IPS-15b (cell line): ENCODE results near the gene FAM83E.
"Not testable (repeated sequence)": the region's sequence is repeated elsewhere in the genome, so short reads cannot be mapped to it uniquely, and the experiment has no call there.

Experiments used
- H3K27me3 ChIP-seq: one replicate; pipeline ENCODE4 v1.6.1; 2013; ENCODE audit warnings: low read length; ENCODE audit not compliant: control insufficient read depth, insufficient read depth
- H3K36me3 ChIP-seq: one replicate; pipeline ENCODE4 v1.6.1; 2013; ENCODE audit warnings: low read length; ENCODE audit not compliant: control insufficient read depth, insufficient read depth
- H3K4me1 ChIP-seq: one replicate; pipeline ENCODE4 v1.6.1; 2013; ENCODE audit warnings: mild to moderate bottlenecking, low read length; ENCODE audit not compliant: control insufficient read depth, insufficient read depth
- H3K4me3 ChIP-seq: one replicate; pipeline ENCODE4 v1.5.1; 2013; ENCODE audit warnings: low read depth, low read length
- H3K9ac ChIP-seq: one replicate; pipeline ENCODE4 v1.6.1; 2013; ENCODE audit warnings: low read depth, mild to moderate bottlenecking, low read length
- H3K9me3 ChIP-seq: one replicate; pipeline ENCODE4 v1.6.1; 2013; ENCODE audit warnings: mild to moderate bottlenecking, low read length; ENCODE audit not compliant: control insufficient read depth, insufficient read depth

FAM83E gene

GRCh38 chr19:48578891-48579290 lies 36.0 kb downstream of the FAM83E start:
- Histone ChIP-seq H3K27me3 (no peaks in the 10 kb centered on the region), H3K4me1 (peaks cover 3% of the 10 kb centered on the region), H3K9ac (no peak overlapping the region), H3K4me3 (no peak overlapping the region), H3K36me3 (no peaks in the 10 kb centered on the region), H3K9me3 (no peaks in the 10 kb centered on the region)

GRCh38 chr19:48577908-48578307 lies 37.0 kb downstream of the FAM83E start:
- H3K9me3 ChIP-seq, H3K27me3 ChIP-seq, H3K9ac ChIP-seq, H3K4me3 ChIP-seq, H3K4me1 ChIP-seq, H3K36me3 ChIP-seq: not testable (repeated sequence)

GRCh38 chr19:48575931-48576622 lies 38.8 kb downstream of the FAM83E start:
- Histone ChIP-seq H3K27me3 (no peaks in the 10 kb centered on the region), H3K36me3 (no peaks in the 10 kb centered on the region), H3K4me1 (peaks cover 5% of the 10 kb centered on the region), H3K4me3 (no peak overlapping the region), H3K9ac (no peak overlapping the region), H3K9me3 (no peaks in the 10 kb centered on the region)

GRCh38 chr19:48573163-48573505 lies 41.7 kb downstream of the FAM83E start:
- Histone ChIP-seq H3K27me3 (no peaks in the 10 kb centered on the region), H3K4me3 (no peak overlapping the region), H3K36me3 (no peaks in the 10 kb centered on the region), H3K9ac (no peak overlapping the region), H3K4me1 (peaks cover 8% of the 10 kb centered on the region), H3K9me3 (no peaks in the 10 kb centered on the region)

GRCh38 chr19:48571378-48572162 lies 43.3 kb downstream of the FAM83E start:
- H3K36me3 ChIP-seq, result no peaks in the 10 kb centered on the region
- H3K9ac ChIP-seq, result no peak overlapping the region
- H3K4me1 ChIP-seq, result peaks cover 8% of the 10 kb centered on the region
- no peaks in the 10 kb centered on the region for H3K27me3 ChIP-seq
- H3K9me3 ChIP-seq, result no peaks in the 10 kb centered on the region
- H3K4me3 ChIP-seq, result no peak overlapping the region

GRCh38 chr19:48569814-48570213 lies 45.1 kb downstream of the FAM83E start:
- Histone ChIP-seq H3K9me3 (no peaks in the 10 kb centered on the region), H3K27me3 (no peaks in the 10 kb centered on the region), H3K4me1 (peaks cover 8% of the 10 kb centered on the region), H3K4me3 (no peak overlapping the region), H3K9ac (no peak overlapping the region), H3K36me3 (no peaks in the 10 kb centered on the region)

- Histone ChIP-seq H3K4me3 (peak overlapping the region; percentile 43), H3K9ac (peak overlapping the region; percentile 54), H3K4me1 (peaks cover 5% of the 10 kb centered on the region), H3K27me3 (no peaks in the 10 kb centered on the region), H3K9me3 (no peaks in the 10 kb centered on the region), H3K36me3 (no peaks in the 10 kb centered on the region)
Measured at GRCh38 chr19:48568345-48568886, 46.5 kb downstream of the FAM83E start.

GRCh38 chr19:48565090-48565489 lies 49.8 kb downstream of the FAM83E start:
- Histone ChIP-seq H3K9me3 (no peaks in the 10 kb centered on the region), H3K36me3 (no peaks in the 10 kb centered on the region), H3K4me3 (no peak overlapping the region), H3K27me3 (no peaks in the 10 kb centered on the region), H3K9ac (no peak overlapping the region), H3K4me1 (peaks cover 3% of the 10 kb centered on the region)
